HCT116 (cell line): ENCODE results near the gene SLAMF7. TPM values are rescaled to one million over a fixed set of nuclear protein-coding genes. Genes with fewer than 3 reads are reported as not detected.

Source experiments
- ATAC-seq: fragments of 200-7000 bp; cut with Tn5 transposase; 2 replicates; pipeline ENCODE4 v1.9.1; 2020; ENCODE audit warnings: mild to moderate bottlenecking, moderate library complexity
- BruUV-seq: library from RNA; stranded (reverse); fragments of 400-500 nt; replicated peaks from 2 replicates; lab custom pipeline; 2021; lab: Mats Ljungman, UMichigan
- CTCF ChIA-PET: fragments of 300-600 bp; sonication (Branson Sonifier 250); formaldehyde crosslinking; loops from one replicate; lab custom pipeline; 2021; ENCODE audit warnings: antibody characterized with exemption; lab: Charles Lee
- POLR2A ChIA-PET: fragments of 300-600, 350-600 bp; sonication (Branson Sonifier 250); formaldehyde crosslinking; loops from one replicate; lab custom pipeline; 2021; ENCODE audit warnings: antibody characterized with exemption; lab: Charles Lee
- RAD21 ChIA-PET, 2 experiments: fragments of 300-600 bp; sonication (Branson Sonifier 250); formaldehyde crosslinking; loops; one replicate each; lab custom pipeline; 2023; ENCODE audit warnings: low total read pairs in 2 of 2; ENCODE audit not compliant: uncharacterized antibody in 2 of 2, unreplicated experiment in 2 of 2, low non-redundant PET in 1 of 2; lab: Charles Lee
- DNase-seq: peaks from one replicate; pipeline ENCODE4 v3.0.0-alpha.2; 2010; ENCODE audit warnings: low read depth, low spot score
- H2AFZ ChIP-seq: fragments of 200-600 bp; shearing (Covaris generic), sonication (generic); 2 replicates; pipeline ENCODE4 v1.6.1; 2017; ENCODE audit warnings: low read depth, mixed run types, mixed read lengths, antibody characterized with exemption, low read length; ENCODE audit not compliant: poor library complexity, severe bottlenecking
- H3K27ac ChIP-seq: 2 replicates; pipeline ENCODE4 v1.5.1; 2012; ENCODE audit warnings: low read depth, low read length
- H3K27me3 ChIP-seq: fragments of 200-600 bp; sonication (generic); 2 replicates; pipeline ENCODE4 v1.6.1; 2016; ENCODE audit warnings: mixed run types, low read length, mixed read lengths; ENCODE audit not compliant: insufficient read depth
- H3K36me3 ChIP-seq, 2 experiments: fragments of 200-500 bp in 1 of 2; fragments of 200-600 bp in 1 of 2; sonication (Bioruptor generic) in 1 of 2; sonication (generic) in 1 of 2; 2 replicates each; pipeline versions ENCODE4 v1.5.1 to v1.6.1; 2014 to 2016; ENCODE audit warnings: low read length in 2 of 2, inconsistent platforms in 1 of 2, mixed read lengths in 1 of 2, mixed run types in 1 of 2; ENCODE audit not compliant: insufficient read depth in 2 of 2, control insufficient read depth in 1 of 2
- H3K4me1 ChIP-seq, 2 experiments: fragments of 200-600 bp in 1 of 2; sonication (generic) in 1 of 2; 2 replicates each; pipeline versions ENCODE4 v1.5.1 to v1.6.1; 2012 to 2017; ENCODE audit warnings: low read length in 2 of 2, inconsistent platforms in 1 of 2, mild to moderate bottlenecking in 1 of 2, mixed read lengths in 1 of 2, mixed run types in 1 of 2, moderate library complexity in 1 of 2; ENCODE audit not compliant: insufficient read depth in 2 of 2, control insufficient read depth in 1 of 2
- H3K4me2 ChIP-seq: fragments of 200-600 bp; sonication (generic); 2 replicates; pipeline ENCODE4 v1.6.1; 2017; ENCODE audit warnings: mixed run types, low read length, mixed read lengths
- H3K4me3 ChIP-seq, 2 experiments: fragments of 200-600 bp in 1 of 2; sonication (generic) in 1 of 2; replicated peaks in 1 of 2; 2 replicates each; pipeline ENCODE4 v1.5.1; 2011 to 2016; ENCODE audit warnings: low read length in 2 of 2, control low read depth in 1 of 2, low read depth in 1 of 2, mild to moderate bottlenecking in 1 of 2, mixed read lengths in 1 of 2, mixed run types in 1 of 2
- H3K79me2 ChIP-seq: fragments of 200-600 bp; sonication (generic); 2 replicates; pipeline ENCODE4 v1.6.1; 2017; ENCODE audit warnings: mild to moderate bottlenecking, mixed run types, low read length, moderate library complexity, mixed read lengths; ENCODE audit not compliant: insufficient read depth
- H3K9ac ChIP-seq: fragments of 200-600 bp; sonication (generic); 2 replicates; pipeline ENCODE4 v1.6.1; 2016; ENCODE audit warnings: low read length, mixed read lengths
- H3K9me2 ChIP-seq: fragments of 200-600 bp; sonication (generic), shearing (Covaris generic); 2 replicates; pipeline ENCODE4 v1.6.1; 2017; ENCODE audit warnings: mixed run types, mild to moderate bottlenecking, moderate library complexity; ENCODE audit not compliant: insufficient read depth
- H3K9me3 ChIP-seq, 2 experiments: fragments of 200-500 bp in 1 of 2; fragments of 200-600 bp in 1 of 2; sonication (Bioruptor generic) in 1 of 2; sonication (generic) in 1 of 2; 2 replicates each; pipeline ENCODE4 v1.6.1; 2014 to 2017; ENCODE audit warnings: low read length in 2 of 2, mixed read lengths in 2 of 2, inconsistent platforms in 1 of 2, low read depth in 1 of 2, mild to moderate bottlenecking in 1 of 2, mixed run types in 1 of 2, moderate library complexity in 1 of 2; ENCODE audit not compliant: control insufficient read depth in 1 of 2, insufficient read depth in 1 of 2
- H4K20me1 ChIP-seq: fragments of 200-600 bp; sonication (generic), shearing (Covaris generic); 2 replicates; pipeline ENCODE4 v1.6.1; 2017; ENCODE audit warnings: mixed run types, mild to moderate bottlenecking, moderate library complexity; ENCODE audit not compliant: insufficient read depth
- CEBPB ChIP-seq: IDR thresholded peaks from 2 replicates; pipeline ENCODE4 v1.6.1; 2012; ENCODE audit warnings: low read depth
- ELF1 ChIP-seq: IDR thresholded peaks from 2 replicates; pipeline ENCODE4 v1.6.1; 2012; ENCODE audit warnings: low read depth, borderline replicate concordance
- EZH2phosphoT487 ChIP-seq: fragments of 200-600 bp; IDR thresholded peaks from 2 replicates; pipeline ENCODE4 v1.6.1; 2018; ENCODE audit warnings: antibody characterized with exemption, borderline replicate concordance
- FOSL1 ChIP-seq: IDR thresholded peaks from 2 replicates; pipeline ENCODE4 v1.6.1; 2012; ENCODE audit warnings: low read depth
- POLR2A ChIP-seq: IDR thresholded peaks from 2 replicates; pipeline ENCODE4 v1.7.0; 2011; ENCODE audit warnings: borderline replicate concordance; ENCODE audit not compliant: insufficient read depth, insufficient read length; ENCODE audit errors: extremely low read depth
- POLR2AphosphoS5 ChIP-seq: IDR thresholded peaks from 2 replicates; pipeline ENCODE4 v1.6.1; 2011; ENCODE audit warnings: mild to moderate bottlenecking, low read depth, low read length, moderate library complexity
- RAD21 ChIP-seq: IDR thresholded peaks from 2 replicates; pipeline ENCODE4 v1.6.1; 2012; ENCODE audit warnings: low read depth, mild to moderate bottlenecking
- SP1 ChIP-seq: IDR thresholded peaks from 2 replicates; pipeline ENCODE4 v1.6.1; 2012; ENCODE audit warnings: low read depth
- TCF7L2 ChIP-seq: IDR thresholded peaks from 2 replicates; pipeline ENCODE4 v1.7.0; 2011; ENCODE audit warnings: borderline replicate concordance, inconsistent platforms; ENCODE audit not compliant: insufficient read depth, insufficient read length; ENCODE audit errors: extremely low read depth
- ZFX ChIP-seq: fragments of 450-650 bp; IDR thresholded peaks from 2 replicates; pipeline ENCODE4 v1.6.1; 2017
- ZNF274 ChIP-seq: fragments of 200-500 bp; sonication (Bioruptor generic); IDR thresholded peaks from 2 replicates; pipeline ENCODE4 v1.6.1; 2014; ENCODE audit warnings: mild to moderate bottlenecking, low read depth, low read length, inconsistent platforms
- intact Hi-C: fragments of 100-400 bp; cut with micrococcal nuclease; formaldehyde crosslinking; loops from 2 replicates; pipeline ENCODE4 v1.10.0; 2022
- total RNA-seq: library from RNA; stranded (reverse); gene quantifications from one replicate; pipeline ENCODE4 v1.2.1, GENCODE V29; 2021; ENCODE audit not compliant: unreplicated experiment
- TF ChIP-seq, protein P1 (sequence below): IDR thresholded peaks from 2 replicates; pipeline ENCODE4 v1.6.1; 2011; ENCODE audit warnings: mild to moderate bottlenecking, low read length, moderate library complexity; ENCODE audit not compliant: insufficient replicate concordance; ENCODE audit errors: extremely low read depth
- TF ChIP-seq, protein P2 (sequence below): IDR thresholded peaks from 2 replicates; pipeline ENCODE4 v1.6.1; 2012

Gene SLAMF7
- total RNA-seq, 1 experiment from 2014 or later = 0.34 TPM

DNA sequence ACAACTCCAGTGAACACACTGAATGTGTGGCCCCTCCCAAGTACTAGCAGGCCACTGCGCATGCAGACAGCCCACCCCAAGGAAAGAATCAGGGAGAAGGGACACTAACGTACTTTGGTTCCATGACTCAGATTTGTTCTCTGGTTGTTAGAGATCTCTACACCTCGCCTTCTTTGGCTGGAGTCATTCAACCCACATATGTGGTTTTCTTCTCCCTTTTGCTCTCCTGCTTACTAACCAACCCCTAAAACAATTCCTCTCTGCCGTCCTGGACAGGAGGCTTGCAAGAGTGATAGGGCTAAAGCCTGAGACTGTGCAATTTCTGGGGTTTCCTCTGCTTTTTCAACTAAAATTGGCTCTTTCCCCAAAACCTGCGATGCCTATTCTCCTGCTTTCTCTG is 21.7 kb upstream of the SLAMF7 start:
- RAD21 ChIA-PET = no interaction called here
- no peaks in the 10 kb centered on the region for H3K9me2 ChIP-seq
- no peak overlapping the region for H3K4me2 ChIP-seq
- ATAC-seq (no peak), DNase-seq (no peak)
- H3K27ac ChIP-seq = no peak overlapping the region
- TF ChIP-seq CEBPB (no peak), POLR2A (no peak), ELF1 (no peak), EZH2phosphoT487 (no peak), FOSL1 (no peak), RAD21 (no peak), SP1 (no peak), POLR2AphosphoS5 (no peak), ZNF274 (no peak), ZFX (no peak), TCF7L2 (no peak)
- TF ChIP-seq, protein P1, sequence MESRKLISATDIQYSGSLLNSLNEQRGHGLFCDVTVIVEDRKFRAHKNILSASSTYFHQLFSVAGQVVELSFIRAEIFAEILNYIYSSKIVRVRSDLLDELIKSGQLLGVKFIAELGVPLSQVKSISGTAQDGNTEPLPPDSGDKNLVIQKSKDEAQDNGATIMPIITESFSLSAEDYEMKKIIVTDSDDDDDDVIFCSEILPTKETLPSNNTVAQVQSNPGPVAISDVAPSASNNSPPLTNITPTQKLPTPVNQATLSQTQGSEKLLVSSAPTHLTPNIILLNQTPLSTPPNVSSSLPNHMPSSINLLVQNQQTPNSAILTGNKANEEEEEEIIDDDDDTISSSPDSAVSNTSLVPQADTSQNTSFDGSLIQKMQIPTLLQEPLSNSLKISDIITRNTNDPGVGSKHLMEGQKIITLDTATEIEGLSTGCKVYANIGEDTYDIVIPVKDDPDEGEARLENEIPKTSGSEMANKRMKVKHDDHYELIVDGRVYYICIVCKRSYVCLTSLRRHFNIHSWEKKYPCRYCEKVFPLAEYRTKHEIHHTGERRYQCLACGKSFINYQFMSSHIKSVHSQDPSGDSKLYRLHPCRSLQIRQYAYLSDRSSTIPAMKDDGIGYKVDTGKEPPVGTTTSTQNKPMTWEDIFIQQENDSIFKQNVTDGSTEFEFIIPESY = no peak
- TF ChIP-seq, protein P2, sequence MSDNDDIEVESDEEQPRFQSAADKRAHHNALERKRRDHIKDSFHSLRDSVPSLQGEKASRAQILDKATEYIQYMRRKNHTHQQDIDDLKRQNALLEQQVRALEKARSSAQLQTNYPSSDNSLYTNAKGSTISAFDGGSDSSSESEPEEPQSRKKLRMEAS = no peak
- no peak overlapping the region for H3K9ac ChIP-seq
- no peaks in the 10 kb centered on the region for H4K20me1 ChIP-seq
- no peaks in the 10 kb centered on the region for H3K9me3 ChIP-seq
- H2AFZ ChIP-seq = no peak overlapping the region
- H3K27me3 ChIP-seq = no peaks in the 10 kb centered on the region
- H3K79me2 ChIP-seq = no peaks in the 10 kb centered on the region
- POLR2A ChIA-PET = no interaction called here
- H3K4me1 ChIP-seq = no peaks in the 10 kb centered on the region
- CTCF ChIA-PET = no interaction called here
- no TSS peak for BruUV-seq
- intact Hi-C loops = no loop called here
- no peaks in the 10 kb centered on the region for H3K36me3 ChIP-seq
- H3K4me3 ChIP-seq = no peak overlapping the region
